Glutamatergic neuron (in vitro differentiated cells): ENCODE data around the gene MAML2. TPM values are rescaled to one million over a fixed set of nuclear protein-coding genes. Genes with fewer than 3 reads are reported as not detected.

Source experiments
- DNase-seq: peaks from one replicate; pipeline ENCODE4 v3.0.0; 2022
- H3K27ac Mint-ChIP-seq: one replicate; pipeline ENCODE4 v1.8.0; 2020; ENCODE audit warnings: mild to moderate bottlenecking, mixed read lengths, inconsistent platforms; ENCODE audit not compliant: unreplicated experiment
- H3K27me3 Mint-ChIP-seq: one replicate; pipeline ENCODE4 v1.8.0; 2020; ENCODE audit warnings: mild to moderate bottlenecking, moderate library complexity, mixed read lengths, inconsistent platforms; ENCODE audit not compliant: unreplicated experiment
- H3K36me3 Mint-ChIP-seq: one replicate; pipeline ENCODE4 v1.8.0; 2020; ENCODE audit warnings: mild to moderate bottlenecking, mixed read lengths, inconsistent platforms; ENCODE audit not compliant: unreplicated experiment
- H3K4me1 Mint-ChIP-seq: one replicate; pipeline ENCODE4 v1.8.0; 2020; ENCODE audit warnings: mild to moderate bottlenecking, low read depth, mixed read lengths, inconsistent platforms; ENCODE audit not compliant: unreplicated experiment
- H3K4me3 Mint-ChIP-seq: one replicate; pipeline ENCODE4 v1.8.0; 2020; ENCODE audit warnings: mild to moderate bottlenecking, mixed read lengths, inconsistent platforms; ENCODE audit not compliant: unreplicated experiment
- H3K9me3 Mint-ChIP-seq: one replicate; pipeline ENCODE4 v1.8.0; 2020; ENCODE audit warnings: mild to moderate bottlenecking, moderate library complexity, mixed read lengths, inconsistent platforms; ENCODE audit not compliant: unreplicated experiment
- CTCF ChIP-seq: fragments of 200-600 bp; sonication (generic); IDR thresholded peaks from one replicate; pipeline ENCODE4 v1.5.0; 2021; ENCODE audit not compliant: partially characterized antibody, unreplicated experiment
- total RNA-seq: library from RNA; stranded (reverse); fragmentation: NEBNext Ultra II Directional; extraction: Animal tissue kit (Norgen Biotek cat#: 25700); gene quantifications from one replicate; pipeline ENCODE4 v1.2.1, GENCODE V29; 2021; ENCODE audit not compliant: unreplicated experiment

The MAML2 gene
- total RNA-seq, 1 donor from 2014 or later = 2.1 TPM

GRCh38 chr11:96306600-96306932 is 36.4 kb downstream of the MAML2 start:
- Mint-ChIP-seq H3K9me3 (no peaks in the 10 kb centered on the region), H3K4me3 (no peak overlapping the region), H3K27ac (no peak overlapping the region), H3K36me3 (no peaks in the 10 kb centered on the region), H3K27me3 (no peaks in the 10 kb centered on the region), H3K4me1 (peaks cover 3% of the 10 kb centered on the region)
- DNase-seq = no peak
- no peak for TF ChIP-seq CTCF

- no peak for DNase-seq
- Mint-ChIP-seq H3K36me3 (no peaks in the 10 kb centered on the region), H3K27ac (no peak overlapping the region), H3K27me3 (no peaks in the 10 kb centered on the region), H3K9me3 (no peaks in the 10 kb centered on the region), H3K4me3 (no peak overlapping the region), H3K4me1 (peaks cover 3% of the 10 kb centered on the region)
- no peak for TF ChIP-seq CTCF
Measured at GRCh38 chr11:96306071-96306470, 36.9 kb downstream of the MAML2 start.

GRCh38 chr11:96303980-96304379 is 39.0 kb downstream of the MAML2 start:
- H3K27me3 Mint-ChIP-seq = no peaks in the 10 kb centered on the region
- no peaks in the 10 kb centered on the region for H3K36me3 Mint-ChIP-seq
- H3K4me1 Mint-ChIP-seq = peaks cover 3% of the 10 kb centered on the region
- no peak overlapping the region for H3K27ac Mint-ChIP-seq
- no peak for TF ChIP-seq CTCF
- no peaks in the 10 kb centered on the region for H3K9me3 Mint-ChIP-seq
- DNase-seq = no peak
- no peak overlapping the region for H3K4me3 Mint-ChIP-seq

- Mint-ChIP-seq H3K9me3 (no peaks in the 10 kb centered on the region), H3K27me3 (no peaks in the 10 kb centered on the region), H3K36me3 (no peaks in the 10 kb centered on the region), H3K4me3 (no peak overlapping the region), H3K4me1 (peaks cover 3% of the 10 kb centered on the region), H3K27ac (no peak overlapping the region)
- no peak for TF ChIP-seq CTCF
- no peak for DNase-seq
Measured at GRCh38 chr11:96303064-96303463, 39.9 kb downstream of the MAML2 start.

GRCh38 chr11:96301818-96302217 is 41.2 kb downstream of the MAML2 start:
- Mint-ChIP-seq H3K27me3 (no peaks in the 10 kb centered on the region), H3K4me1 (peaks cover under 1% of the 10 kb centered on the region), H3K36me3 (no peaks in the 10 kb centered on the region), H3K9me3 (no peaks in the 10 kb centered on the region), H3K4me3 (no peak overlapping the region), H3K27ac (no peak overlapping the region)
- TF ChIP-seq CTCF = no peak
- no peak for DNase-seq
